ENCODE results near the gene LYZL1.
"Not testable (repeated sequence)": the region's sequence is repeated elsewhere in the genome, so short reads cannot be mapped to it uniquely, and the experiment has no call there.

LYZL1 gene

DNA sequence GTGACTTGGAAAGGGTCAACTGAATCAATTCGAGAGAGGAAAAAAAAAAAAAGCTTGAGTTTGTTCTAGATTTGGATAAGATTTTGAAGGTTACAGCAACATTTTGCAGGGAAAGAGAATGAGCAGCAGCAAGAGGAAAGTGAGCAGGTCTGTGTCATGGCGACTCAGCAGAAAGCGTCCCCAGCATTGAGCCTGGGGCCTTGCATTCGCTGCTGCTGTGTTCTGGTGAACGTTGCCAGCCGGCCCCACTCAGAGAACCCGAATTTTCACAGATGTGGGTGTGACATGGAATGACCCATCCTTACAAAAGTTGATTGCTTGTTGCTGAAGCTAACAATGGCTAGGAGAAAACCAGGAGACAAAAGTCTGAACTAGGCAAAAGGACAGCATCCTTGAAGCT lies 21.6 kb downstream of the LYZL1 start:
- not testable (repeated sequence) for DNase-seq

DNA sequence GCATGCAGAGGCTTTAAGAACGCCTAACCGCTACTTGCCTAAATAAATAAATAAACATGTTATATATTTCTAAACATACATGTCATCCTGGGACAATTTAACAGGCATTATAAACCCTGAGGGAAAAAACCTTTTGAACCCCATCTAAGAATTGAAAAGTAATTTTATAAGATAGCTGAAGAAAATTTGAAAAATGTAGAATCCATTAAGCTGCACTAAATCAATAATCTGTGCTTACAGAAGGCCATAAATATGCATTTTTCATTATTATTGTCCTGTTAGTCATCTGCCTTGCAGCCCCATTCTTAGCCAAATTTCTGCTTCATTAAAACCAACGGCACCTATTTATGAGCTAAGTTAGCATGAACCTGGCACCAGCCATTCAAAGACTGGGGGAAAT lies 24.2 kb downstream of the LYZL1 start:
- DNase-seq = no peak

DNA sequence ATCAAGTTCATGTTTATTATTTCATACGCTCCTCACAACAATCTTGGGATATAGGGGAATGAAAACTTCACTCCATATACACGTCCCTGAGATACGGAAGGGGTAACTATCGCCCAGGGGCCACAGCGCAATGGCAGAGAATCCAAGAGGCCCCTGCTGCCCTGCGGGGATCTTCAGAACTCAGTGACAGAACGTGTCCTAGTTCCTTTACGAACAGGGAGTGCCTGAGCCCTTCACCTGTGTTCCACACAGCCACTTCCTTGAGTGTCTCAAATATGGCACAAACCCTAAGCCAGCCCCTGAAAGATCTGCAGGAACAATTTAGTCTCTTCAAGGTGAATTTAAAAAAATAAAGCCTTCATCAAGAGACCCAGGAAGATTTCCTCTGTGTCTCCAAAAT lies 25.9 kb downstream of the LYZL1 start:
- no peak for DNase-seq

DNA sequence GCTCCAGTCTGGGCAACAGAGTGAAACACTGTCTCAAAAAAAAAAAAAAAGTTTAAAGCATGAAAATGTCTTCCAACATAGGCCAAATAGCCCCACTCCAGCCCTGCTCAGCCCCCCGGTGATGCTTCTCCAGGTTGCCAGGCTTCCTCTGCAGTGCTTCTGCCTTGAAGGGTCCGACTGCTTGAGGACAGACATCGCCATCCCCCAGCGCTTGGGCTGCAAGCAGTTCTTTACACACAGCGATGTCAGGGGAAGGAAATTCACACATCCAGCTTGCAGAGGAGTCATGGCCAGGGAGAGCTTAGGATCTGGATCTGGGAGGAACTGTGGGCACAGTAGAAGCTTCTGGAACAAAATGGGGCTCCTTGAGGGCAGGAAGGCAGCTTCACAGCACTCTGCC lies 26.9 kb downstream of the LYZL1 start:
- DNase-seq = no peak

DNA sequence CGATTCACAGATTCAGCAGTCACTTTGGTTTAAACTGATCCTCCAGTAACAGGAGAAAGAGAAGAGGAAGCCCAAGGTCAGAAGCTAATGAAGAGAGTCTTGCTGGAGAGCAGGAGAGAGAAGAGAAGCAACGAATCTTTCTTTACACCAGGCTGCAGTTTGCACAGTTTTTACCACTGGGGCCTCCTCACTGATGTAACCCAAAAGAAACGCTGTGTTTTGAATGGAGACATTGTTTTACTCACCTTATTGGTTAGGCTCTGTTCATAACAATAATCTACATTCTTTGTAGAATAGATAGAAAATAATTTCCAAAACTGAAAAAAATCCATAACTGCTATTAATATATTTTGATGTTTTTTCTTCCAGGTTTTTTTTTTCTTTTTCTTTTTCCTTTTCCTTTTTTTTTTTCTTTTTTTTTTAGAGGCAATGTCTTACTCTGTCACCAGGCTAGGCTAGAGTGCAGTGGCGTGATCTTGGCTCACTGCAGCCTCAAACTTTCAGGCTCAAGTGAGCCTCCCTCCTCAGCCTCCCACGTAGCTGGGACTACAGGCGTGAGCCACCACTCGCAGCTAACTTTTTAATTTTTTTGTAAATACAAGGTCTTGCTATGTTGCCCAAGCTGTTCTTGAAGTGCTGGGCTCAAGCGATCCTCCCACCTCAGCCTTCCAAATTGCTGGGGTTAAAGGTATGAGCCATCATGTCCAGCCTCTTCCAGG lies 27.6 kb downstream of the LYZL1 start:
- DNase-seq = no peak

DNA sequence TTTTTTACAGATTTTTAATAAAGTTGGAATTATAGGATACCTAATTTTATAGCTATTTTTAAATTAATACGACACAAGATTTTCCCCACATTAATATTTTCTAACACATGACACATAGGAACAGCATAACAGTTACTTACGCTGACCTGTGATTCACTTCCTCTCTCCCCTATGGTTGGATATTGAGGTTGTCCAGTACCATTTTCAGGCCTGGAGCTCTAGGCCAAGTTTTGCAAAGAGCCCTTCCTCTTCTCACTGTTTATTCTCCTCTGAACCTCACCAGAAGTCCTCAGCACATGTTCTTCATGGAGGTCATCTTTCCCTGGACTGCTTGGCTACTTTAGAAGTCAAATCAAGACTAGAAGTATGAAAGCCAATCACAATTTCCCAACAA lies 28.2 kb downstream of the LYZL1 start:
- DNase-seq = no peak

DNA sequence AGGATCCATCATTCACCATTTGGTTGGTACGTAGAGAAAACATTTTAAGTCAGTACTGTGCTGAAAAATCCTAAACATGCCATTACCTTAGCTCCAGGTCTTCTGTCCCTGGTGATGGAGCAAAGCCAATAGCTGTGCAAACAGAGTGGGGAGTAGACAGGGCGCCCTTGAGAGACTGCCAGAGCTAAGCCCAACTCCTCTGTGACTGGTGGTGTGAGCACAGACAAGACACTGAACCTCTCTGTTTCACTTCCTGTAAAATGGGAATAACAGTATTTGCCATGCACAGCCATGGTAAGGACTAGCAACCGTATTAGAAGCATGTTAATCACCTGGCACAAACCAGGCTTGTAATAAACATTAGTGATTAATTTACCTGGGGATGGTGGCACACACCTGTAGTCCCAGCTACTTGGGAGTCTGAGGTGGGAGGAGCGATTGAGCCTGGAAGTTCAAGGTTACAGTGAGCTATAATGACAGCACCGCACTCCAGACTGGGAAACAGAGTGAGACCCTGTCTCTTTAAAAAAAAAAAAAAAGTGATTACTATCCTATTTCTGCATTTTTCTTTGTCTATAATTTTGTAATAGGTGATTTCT lies 28.7 kb downstream of the LYZL1 start:
- no peak for DNase-seq

DNA sequence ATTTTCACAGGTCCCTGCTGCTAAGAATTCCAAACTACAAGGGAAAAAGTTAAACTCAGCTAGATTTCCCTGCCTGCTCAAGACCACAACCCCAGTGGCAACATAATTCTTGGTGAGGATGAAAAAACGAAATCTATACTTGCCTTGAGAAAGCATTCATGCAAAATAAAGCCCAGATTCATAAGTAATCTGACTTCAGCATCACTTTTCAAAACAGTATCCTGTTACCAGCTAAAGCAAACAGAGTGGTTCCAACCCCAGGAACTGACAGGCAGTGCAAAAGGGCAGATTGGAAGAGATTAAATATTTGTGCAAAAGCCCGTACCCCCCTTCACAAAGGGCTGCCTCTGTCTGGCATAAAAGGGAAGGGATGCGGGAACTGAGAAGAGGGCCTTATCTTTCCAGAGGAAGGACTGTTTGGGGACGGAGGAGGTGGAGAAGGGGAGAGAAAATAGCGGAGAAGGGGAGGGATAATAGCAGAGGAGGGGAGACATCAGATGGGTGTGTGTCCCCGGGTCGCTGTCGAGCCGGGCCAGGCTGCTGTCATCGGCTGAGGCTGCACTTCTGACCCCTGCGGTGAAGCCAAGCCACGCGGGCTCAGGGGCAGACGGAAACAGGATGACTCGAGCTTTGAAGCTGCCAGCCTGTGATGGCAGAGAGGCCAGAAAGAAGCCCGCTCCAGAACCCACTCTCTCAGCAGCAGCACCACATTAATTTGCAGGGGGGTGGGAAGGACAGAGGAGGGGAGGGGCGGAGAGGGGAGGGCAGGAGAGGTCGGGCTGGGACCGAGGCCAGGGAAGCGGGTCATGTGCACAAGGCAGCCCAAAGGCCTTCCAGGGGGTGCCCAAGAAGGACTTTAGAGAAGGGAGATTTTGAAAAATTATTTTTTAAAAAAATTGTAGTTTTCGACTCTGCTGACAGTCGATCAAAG lies 29.5 kb downstream of the LYZL1 start:
- DNase-seq = not testable (repeated sequence)

DNA sequence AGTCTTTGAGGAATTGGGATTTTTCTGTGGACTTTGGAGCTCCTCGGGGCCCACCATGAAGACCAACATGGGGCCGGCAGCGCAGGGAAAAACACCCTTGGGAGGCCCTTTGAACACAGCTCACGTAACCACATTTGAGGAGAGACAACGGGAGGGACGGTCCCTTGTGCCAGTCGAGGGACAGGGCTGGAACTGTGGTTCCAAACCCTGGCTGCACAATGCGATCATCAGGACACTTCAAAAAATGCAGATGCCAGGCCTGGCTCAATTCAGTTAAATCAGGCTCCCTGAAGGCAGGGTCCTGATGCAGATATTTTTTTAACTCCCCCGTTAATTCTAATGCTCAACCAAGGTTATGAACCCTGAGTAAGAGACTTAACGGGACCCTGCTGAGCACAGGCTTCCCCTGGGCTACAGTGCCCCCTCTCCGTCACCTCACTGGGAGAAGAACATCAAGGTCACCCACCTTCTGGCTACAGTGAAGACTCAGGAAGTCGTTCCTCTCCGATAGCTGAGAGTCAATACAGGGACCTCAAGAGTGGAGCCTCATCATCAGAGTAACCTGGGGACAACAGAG lies 30.4 kb downstream of the LYZL1 start:
- no peak for DNase-seq

DNA sequence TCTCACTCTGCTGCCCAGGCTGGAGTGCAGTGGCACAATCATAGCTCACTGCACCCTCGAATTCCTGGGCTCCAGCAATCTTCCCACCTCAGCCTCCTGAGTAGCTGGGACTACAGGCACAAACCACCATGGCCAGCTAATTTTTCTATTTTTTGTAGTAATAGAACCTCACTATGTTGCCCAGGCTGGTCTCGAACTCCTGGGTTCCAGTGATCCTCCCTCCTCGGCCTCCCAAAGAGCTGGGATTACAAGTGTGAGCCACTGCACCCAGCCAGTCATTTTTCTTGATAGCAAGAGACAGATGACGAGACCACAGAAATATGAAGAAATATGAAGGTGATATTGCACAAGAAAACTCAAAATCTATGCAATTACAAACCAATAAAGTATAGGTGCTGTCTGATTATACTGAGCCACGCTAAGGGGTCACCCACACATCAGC lies 31.8 kb downstream of the LYZL1 start:
- not testable (repeated sequence) for DNase-seq

DNA sequence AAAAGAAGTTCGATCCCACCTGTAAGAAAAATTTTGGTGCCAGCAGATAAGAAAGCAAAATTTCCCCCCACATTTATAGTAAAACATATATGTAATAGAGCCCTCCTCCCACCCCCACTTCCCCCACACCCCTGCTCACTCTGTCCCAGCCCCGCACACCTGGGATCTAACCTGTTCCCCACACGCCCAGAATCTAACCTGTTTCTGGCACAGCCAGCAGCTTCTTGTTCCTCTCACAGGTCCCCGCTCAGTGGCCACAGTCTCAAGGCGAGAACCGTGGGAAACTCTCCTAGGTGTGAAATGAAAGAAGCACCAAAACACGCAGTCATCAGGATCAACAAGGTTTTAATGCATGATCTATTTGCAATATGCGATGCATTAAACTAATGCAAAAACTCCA lies 32.8 kb downstream of the LYZL1 start:
- no peak for DNase-seq

DNA sequence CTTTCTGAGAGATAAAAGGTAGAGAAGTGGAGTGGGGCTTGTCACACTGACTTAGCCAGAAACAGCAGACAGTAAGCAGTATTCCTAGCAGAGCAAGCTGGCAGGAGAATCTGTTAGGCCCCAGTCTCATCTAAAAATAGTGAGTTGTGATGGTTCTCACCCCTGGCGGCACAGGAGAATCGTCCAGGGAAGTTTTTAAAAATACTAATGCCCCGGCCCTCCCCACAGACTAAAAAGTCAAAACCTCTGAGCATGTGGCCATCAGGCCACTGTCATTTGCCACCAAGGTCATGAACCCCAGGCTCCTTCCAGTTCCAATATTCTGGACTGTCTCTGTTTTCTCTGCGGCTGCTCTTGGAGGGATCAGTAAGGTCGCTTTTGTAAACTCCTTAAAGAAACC lies 34.0 kb downstream of the LYZL1 start:
- DNase-seq = no peak

DNA sequence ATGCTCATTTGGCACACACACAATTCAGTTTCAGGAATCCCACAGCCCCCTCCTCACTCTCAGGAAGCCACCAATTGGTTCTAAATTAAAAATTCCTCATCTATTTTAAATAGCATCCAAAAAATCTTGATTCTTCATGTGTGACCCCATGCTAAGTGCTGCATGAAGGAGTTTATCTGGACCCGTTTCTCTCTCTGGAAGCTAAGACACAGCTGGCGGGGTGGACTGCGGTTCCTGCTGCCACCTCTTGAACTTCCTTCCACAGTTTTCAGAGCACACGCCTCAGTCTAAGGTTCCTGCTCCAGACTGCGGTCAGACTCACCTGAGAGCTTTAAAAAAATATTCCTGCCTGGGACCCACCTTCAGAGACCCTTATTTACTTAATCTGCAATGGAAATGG lies 34.5 kb downstream of the LYZL1 start:
- DNase-seq = no peak

DNA sequence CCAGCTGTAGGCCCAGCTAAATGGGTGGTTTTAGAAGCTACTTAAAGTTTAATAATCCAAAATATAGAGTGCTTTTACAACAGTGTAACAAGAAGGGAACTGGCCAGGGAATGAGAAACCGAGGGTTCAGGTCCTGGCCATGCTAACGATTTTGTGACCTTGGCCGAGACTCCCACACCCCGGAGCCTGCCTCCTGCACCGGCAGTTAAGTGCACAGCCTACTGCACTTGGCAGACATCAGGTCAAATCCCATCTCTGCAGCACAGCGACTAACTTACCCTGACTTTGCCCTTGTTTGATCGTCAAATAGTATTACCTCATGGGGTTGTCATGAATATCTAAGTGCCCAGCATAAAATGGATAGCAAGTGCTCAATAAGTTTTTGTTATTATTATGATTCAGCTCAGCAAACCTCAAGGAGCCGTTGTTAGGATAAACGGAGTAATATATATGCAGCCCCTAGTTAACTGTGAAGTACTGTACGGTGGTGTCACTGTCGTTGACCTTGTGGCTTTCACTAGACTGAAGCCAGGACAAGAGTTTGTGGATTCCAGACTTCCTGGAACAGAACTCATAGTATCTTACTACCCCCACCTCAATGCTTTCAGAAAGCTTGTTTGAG lies 35.5 kb downstream of the LYZL1 start:
- no peak for DNase-seq

DNA sequence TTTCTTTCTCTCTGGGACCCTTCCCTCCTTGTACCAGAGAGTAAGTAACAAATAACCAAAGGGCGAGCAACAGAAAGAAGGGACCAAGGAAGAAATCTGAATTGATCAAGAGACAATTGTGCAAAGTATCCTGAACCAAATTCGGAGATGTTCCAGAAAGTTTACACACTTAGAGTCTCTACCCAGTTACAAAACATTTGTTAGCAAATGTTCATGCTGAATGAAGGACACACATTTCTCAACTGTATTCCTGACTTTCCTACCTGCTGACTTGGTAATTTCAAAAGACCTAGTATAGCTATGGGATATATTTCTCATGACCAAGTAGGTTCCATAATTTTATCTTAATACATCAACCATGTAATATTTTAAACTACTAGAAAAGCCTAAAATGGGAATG lies 37.4 kb downstream of the LYZL1 start:
- no peak for DNase-seq

DNA sequence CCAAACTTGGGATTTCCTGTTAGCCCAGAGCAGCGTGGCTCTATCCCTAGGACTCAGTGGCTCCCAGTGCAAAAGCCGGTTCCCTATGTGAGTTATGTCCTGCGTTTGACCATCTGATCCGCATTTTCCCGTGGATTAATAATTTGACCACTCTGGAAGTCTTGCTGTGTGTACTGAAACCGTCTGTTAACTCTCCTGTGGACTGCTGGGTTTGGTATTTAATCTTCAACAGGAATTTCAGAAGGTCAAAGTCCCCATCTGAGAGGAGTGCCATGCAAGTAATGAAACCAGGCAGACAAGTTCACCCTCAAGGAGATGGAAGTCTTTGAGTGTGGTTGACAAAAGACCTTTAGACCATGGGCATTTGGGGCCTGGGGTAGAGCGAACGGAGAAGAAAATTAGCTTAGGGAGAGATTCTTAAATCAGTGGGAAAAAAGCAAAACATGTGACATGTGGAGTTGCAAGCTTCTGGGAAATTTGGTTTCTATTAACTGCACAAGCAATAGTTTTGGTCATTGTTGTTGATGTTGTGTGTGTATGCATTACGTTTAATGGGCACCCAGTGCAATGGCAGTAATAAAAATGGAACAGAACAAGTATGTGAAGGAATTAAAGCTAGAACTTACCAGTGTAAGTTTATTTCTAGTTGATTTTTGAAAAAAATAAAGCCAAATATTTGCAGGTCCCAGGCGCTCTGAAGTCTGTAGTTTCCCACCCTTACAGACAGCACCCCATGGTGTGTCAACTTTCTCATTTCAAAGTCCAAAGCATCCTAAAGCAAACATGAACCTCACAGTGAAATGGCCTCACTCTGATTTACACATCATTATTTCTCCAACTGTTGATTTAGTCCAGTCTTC lies 38.2 kb downstream of the LYZL1 start:
- DNase-seq = no peak

DNA sequence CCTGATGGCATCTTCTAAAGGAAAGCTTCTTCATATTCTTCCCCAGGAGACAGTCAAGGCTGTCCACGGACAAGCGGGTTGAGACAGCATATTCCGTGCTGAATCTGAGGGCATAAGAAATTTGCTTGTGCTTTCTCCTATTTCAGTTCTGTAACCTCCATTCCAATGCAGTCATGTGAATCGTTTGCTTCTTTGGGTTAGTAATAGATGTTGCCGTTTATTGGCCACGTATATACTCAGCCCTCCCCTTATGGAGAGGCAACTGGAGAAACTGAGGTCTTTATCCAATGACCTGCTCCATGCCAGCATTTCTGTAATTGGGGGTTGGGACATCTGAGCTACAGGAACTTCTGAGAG lies 38.9 kb downstream of the LYZL1 start:
- DNase-seq = no peak

DNA sequence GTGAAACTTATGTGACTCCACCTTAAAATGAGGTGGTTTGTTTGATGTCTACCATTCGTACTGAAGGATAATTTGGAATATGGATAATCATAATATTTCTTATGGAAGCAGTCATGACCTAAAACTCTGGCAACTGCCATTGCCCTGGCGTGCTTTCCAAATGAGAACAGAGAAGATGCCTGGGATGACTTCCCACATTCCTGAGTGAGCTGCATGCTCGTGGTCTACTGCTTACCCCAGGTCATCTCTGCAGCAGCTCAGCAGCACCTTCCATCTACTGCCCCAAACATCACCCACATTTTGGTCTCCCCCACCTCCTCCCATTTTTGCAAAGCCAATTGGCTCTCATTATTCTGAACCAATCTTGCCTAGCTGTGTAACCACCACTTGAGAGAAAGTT lies 40.1 kb downstream of the LYZL1 start:
- no peak for DNase-seq

DNA sequence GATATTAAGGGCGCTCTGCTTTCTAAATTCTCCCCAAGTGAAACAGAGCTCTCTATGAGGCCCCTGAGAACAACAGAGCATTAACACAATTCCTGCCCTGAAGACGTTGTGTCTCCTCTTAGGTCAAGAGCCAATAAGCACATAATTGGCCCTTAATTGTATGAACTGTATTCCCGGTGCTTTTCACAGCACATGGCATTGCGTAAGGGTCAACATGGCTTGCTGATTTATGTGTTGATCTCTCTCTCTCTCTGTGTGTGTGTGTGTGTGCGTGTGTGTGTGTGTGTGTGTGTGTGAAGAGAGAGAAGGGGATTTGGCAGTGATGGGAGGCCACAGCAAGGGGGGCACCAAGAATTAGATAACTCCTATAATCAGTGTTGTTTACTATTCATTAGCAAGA lies 40.5 kb downstream of the LYZL1 start:
- DNase-seq = no peak

DNA sequence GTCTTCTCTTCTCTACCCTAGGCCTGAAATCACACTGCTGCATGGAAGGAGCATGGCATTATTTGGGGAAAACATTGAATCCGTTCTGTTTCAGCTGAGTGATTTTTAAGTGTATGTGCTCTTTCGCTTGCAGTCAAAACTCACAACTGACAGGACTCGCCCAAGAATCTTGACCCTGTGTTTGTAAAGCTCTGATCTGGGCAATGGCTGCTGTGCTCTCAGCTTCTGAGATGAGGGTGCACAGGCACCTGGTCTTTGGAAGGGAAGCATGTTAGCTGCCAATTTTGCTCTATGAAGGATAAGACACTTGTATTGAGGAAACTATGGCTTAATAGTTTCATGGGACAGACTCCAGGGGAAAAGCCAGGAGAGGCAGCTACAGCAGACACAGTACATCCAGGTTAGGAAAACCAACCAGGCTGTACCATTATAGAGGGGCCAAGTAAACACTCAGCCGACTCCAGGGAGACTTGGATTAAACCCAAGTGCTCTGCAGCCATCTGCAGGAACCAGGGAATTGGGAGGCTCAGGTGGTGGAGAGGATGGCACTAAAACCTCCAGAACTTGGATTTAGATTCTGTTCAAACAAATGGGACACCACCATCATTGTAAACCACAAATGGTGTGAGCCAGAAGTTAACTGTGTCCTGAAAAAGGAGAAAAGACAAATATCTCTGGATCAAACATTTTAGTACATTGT lies 43.3 kb downstream of the LYZL1 start:
- DNase-seq = no peak

DNA sequence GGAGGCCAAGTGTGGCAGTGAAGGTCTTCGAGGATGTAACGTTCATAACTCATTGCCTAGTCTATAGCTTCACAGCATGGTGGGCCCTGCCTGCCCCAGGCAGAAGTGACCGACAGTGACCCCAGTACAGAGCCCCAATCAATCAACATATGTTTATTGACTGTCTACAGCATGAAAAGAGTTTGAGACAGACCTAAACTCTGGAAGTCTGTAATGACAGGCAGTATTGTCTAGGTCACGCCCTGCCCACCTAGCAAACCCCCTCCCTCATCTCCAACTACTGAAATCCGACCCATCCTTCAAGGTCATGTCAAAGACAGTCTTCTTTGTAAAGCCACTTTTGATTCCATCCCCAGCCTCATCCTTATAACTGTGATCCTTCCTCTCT lies 43.9 kb downstream of the LYZL1 start:
- DNase-seq = no peak

DNA sequence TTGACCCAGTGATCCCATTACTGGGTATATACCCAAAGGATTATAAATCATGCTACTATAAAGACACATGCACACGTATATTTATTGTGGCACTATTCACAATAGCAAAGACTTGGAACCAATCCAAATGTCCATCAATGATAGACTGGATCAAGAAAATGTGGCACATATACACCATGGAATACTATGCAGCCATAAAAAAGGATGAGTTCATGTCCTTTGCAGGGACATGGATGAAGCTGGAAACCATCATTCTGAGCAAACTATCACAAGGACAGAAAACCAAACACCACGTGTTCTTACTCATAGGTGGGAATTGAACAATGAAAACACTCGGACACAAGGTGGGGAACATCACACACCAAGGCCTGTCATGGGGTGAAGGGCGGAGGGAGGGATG lies 48.7 kb downstream of the LYZL1 start:
- not testable (repeated sequence) for DNase-seq
